DND-41 (cell line): ENCODE data around the gene RPL7A.
"Not testable (repeated sequence)": the region's sequence is repeated elsewhere in the genome, so short reads cannot be mapped to it uniquely, and the experiment has no call there.

Experiments used
- ATAC-seq: fragments of 200-7000 bp; cut with Tn5 transposase; 3 replicates; pipeline ENCODE4 v1.9.1; 2021; ENCODE audit warnings: low read depth; ENCODE audit not compliant: insufficient read depth
- DNase-seq: peaks from one replicate; pipeline ENCODE4 v3.0.0-alpha.2; 2020
- H2AFZ ChIP-seq: 2 replicates; pipeline ENCODE4 v1.6.0; 2012; ENCODE audit warnings: low read depth, low read length
- H3K27ac ChIP-seq: 2 replicates; pipeline ENCODE4 v1.5.1; 2012; ENCODE audit warnings: low read length, inconsistent platforms
- H3K27me3 ChIP-seq: fragments of 200-600 bp; sonication (generic); 2 replicates; pipeline ENCODE4 v1.6.0; 2012; ENCODE audit warnings: low read length, mild to moderate bottlenecking, inconsistent platforms; ENCODE audit not compliant: insufficient read depth, poor library complexity
- H3K36me3 ChIP-seq: 2 replicates; pipeline ENCODE4 v1.5.1; 2012; ENCODE audit warnings: low read length, inconsistent platforms; ENCODE audit not compliant: insufficient read depth
- H3K4me1 ChIP-seq: 2 replicates; pipeline ENCODE4 v1.5.1; 2012; ENCODE audit warnings: mild to moderate bottlenecking, low read length; ENCODE audit not compliant: insufficient read depth
- H3K4me2 ChIP-seq: 2 replicates; pipeline ENCODE4 v1.6.0; 2012; ENCODE audit warnings: mild to moderate bottlenecking, moderate library complexity, low read length, inconsistent platforms; ENCODE audit not compliant: insufficient read depth
- H3K4me3 ChIP-seq, 2 experiments: fragments of 200-600 bp in 1 of 2; shearing (Covaris generic) in 1 of 2; 2 replicates each; pipeline ENCODE4 v1.5.1; 2012 to 2016; ENCODE audit warnings: inconsistent platforms in 2 of 2, low read length in 2 of 2, mild to moderate bottlenecking in 2 of 2, low read depth in 1 of 2, moderate library complexity in 1 of 2
- H3K79me2 ChIP-seq: 2 replicates; pipeline ENCODE4 v1.6.0; 2012; ENCODE audit warnings: low read length, inconsistent platforms; ENCODE audit not compliant: insufficient read depth
- H3K9ac ChIP-seq: 2 replicates; pipeline ENCODE4 v1.6.0; 2012; ENCODE audit warnings: low read depth, mild to moderate bottlenecking, inconsistent platforms, low read length, moderate library complexity
- H3K9me3 ChIP-seq: 2 replicates; pipeline ENCODE4 v1.5.1; 2012; ENCODE audit warnings: low read length, moderate library complexity, mild to moderate bottlenecking, inconsistent platforms; ENCODE audit not compliant: insufficient read depth, severe bottlenecking
- H4K20me1 ChIP-seq: 2 replicates; pipeline ENCODE4 v1.6.0; 2012; ENCODE audit warnings: low read length; ENCODE audit not compliant: insufficient read depth
- CTCF ChIP-seq: IDR thresholded peaks from 2 replicates; pipeline ENCODE4 v1.5.1; 2012; ENCODE audit warnings: borderline replicate concordance, low read length, moderate library complexity, mild to moderate bottlenecking; ENCODE audit not compliant: poor library complexity, severe bottlenecking; ENCODE audit errors: extremely low read depth
- EZH2 ChIP-seq: IDR thresholded peaks from 3 replicates; pipeline ENCODE4 v1.6.1; 2012; ENCODE audit warnings: borderline replicate concordance, low read depth, mild to moderate bottlenecking, moderate library complexity, low read length, inconsistent platforms; ENCODE audit not compliant: severe bottlenecking

The RPL7A gene

GRCh38 chr9:133323991-133324703 lies 23.9 kb upstream of the RPL7A start:
- H4K20me1 ChIP-seq = no peaks in the 10 kb centered on the region
- H3K36me3 ChIP-seq = no peaks in the 10 kb centered on the region
- no peaks in the 10 kb centered on the region for H3K9me3 ChIP-seq
- H3K4me2 ChIP-seq = no peak overlapping the region
- H3K4me3 ChIP-seq = no peak overlapping the region
- no peaks in the 10 kb centered on the region for H3K79me2 ChIP-seq
- TF ChIP-seq EZH2 (no peak), CTCF (no peak)
- no peaks in the 10 kb centered on the region for H3K4me1 ChIP-seq
- H3K27me3 ChIP-seq = no peaks in the 10 kb centered on the region
- DNase-seq = no peak
- ATAC-seq = no peak
- no peak overlapping the region for H3K27ac ChIP-seq
- H2AFZ ChIP-seq = no peak overlapping the region
- no peak overlapping the region for H3K9ac ChIP-seq

DNA sequence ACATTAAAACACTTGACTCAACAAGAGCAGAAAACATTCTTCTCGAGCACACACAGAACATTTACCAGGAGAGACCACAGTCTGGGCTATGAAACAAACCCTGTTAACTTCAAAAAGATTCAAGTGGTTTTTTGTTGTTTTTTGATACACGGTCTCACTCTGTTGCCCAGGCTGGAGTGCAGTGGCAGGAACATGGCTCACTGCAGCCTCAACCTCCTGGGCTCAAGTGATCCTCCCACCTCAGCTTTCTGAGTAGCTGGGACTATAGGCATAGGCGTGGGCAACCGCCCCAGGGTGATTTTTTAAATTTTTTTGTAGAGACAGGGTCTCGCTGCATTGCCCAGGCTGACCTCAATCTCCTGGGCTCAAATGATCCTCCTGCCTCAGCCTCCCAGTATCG lies 21.0 kb upstream of the RPL7A start:
- not testable (repeated sequence) for H3K4me3 ChIP-seq, H3K4me2 ChIP-seq, H3K27me3 ChIP-seq, DNase-seq, H3K4me1 ChIP-seq, H3K79me2 ChIP-seq, H3K9ac ChIP-seq, H3K9me3 ChIP-seq, ATAC-seq, H2AFZ ChIP-seq, H3K27ac ChIP-seq
- Histone ChIP-seq H3K36me3 (peaks cover 17% of the 10 kb centered on the region), H4K20me1 (peaks cover 11% of the 10 kb centered on the region)

DNA sequence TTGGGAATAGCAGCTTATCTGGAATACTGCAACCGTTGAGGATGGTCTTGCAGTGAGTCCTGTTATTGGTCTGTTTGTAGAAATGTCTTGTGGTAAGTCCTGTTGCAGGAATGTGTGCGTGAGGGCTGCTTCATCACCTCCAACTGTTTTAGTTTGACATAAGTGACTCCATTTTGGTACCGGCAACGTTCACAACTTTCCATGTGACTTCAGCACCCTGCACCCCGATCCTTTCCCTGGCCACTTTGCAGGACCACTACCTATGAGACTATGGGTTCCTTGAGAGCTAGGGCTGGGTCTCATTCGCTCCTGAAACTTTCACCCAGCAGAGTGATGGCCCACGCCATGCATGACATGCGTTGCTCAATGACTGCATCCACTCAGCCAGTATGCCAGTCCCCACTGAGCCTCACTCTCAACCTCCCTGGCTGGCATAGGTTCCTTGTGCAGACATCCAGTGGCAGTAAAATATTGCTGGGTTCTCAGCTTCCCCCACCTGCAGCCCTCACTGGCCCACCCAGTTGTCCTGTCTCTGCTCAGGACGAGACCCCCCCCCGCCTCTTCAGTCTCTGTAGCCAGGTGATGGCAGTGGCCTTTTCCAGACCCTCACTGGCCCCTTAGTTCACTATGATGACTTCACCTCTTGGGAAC lies 20.1 kb upstream of the RPL7A start:
- no peaks in the 10 kb centered on the region for H3K27me3 ChIP-seq
- H2AFZ ChIP-seq = no peak overlapping the region
- H3K79me2 ChIP-seq = 0 out of 2 replicates have a peak, but pooled peaks cover 2% of the 10 kb centered on the region
- H3K27ac ChIP-seq = no peak overlapping the region
- no peak for TF ChIP-seq EZH2
- no peak for TF ChIP-seq CTCF
- peak; percentile 33; the same call in 1 of the 3 replicates for ATAC-seq
- no peak overlapping the region for H3K4me3 ChIP-seq
- DNase-seq = no peak
- peaks cover 19% of the 10 kb centered on the region for H4K20me1 ChIP-seq
- H3K9ac ChIP-seq = no peak overlapping the region
- no peak overlapping the region for H3K4me2 ChIP-seq
- no peaks in the 10 kb centered on the region for H3K4me1 ChIP-seq
- H3K9me3 ChIP-seq = no peaks in the 10 kb centered on the region
- peaks cover 26% of the 10 kb centered on the region for H3K36me3 ChIP-seq
